SKM-1 (cell line): ENCODE data around the gene SLX4IP.

Source experiments
- DNase-seq: peaks from one replicate; lab custom pipeline; 2025; ENCODE audit not compliant: unreplicated experiment; lab: John Stamatoyannopoulos, UW

The SLX4IP gene

DNA sequence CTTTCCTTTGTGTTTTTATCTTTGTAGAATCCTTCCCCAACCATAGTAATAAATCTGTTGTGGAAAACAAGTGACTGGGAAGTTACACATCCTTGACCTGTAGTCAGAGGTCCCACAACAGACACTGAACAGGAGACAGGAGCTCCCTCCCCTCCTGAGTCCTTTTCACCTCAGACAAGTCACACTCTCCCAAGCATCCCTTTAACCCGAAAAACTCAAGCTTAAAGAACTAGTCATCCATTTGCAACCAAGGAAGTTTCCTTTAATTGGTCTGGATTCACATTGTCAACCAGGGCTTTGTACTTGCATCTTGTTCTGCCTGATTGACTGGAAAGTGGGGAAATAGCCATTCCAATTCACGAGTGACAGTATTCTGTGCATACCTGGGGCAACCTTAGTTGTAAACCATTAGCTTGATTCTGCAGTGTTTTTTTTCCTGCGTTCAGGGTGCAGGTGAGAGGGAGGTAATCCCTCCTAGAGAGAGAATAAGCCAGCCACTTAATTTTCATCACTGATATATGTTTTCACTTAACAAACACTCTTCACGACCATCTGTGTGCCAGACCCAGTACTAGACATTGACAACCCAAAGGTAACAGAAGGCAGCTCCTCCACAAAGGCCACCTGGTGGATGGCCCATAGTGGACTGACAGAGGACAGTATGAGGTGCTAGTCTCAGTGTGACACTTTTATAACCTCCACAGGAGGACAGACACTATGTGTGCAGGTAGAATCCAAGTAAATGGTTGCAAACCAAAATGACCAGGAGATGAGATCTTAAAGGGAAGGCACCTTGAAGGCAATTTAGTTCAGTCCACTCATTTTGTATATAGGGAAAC, 112.4 kb downstream of the SLX4IP start:
- no peak for DNase-seq

DNA sequence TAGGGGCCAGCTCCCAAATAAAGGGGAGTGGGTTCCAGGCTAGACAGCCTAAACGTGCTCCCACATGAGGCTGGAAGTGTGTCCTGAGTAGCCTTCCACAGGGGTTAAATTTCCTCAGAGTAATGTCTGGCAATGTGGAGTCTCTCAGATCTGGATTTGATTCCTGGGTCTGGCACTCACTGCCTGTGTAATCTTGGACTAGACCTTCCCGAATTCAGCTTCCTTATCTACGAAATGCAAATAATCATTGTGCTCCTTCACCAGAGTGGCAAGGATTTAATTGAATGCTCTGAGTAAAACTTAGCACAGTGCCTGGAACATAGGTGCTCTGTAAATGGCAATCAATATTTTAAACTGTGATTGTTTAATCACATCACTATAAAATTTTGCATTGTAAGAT, 114.4 kb downstream of the SLX4IP start:
- DNase-seq = no peak

DNA sequence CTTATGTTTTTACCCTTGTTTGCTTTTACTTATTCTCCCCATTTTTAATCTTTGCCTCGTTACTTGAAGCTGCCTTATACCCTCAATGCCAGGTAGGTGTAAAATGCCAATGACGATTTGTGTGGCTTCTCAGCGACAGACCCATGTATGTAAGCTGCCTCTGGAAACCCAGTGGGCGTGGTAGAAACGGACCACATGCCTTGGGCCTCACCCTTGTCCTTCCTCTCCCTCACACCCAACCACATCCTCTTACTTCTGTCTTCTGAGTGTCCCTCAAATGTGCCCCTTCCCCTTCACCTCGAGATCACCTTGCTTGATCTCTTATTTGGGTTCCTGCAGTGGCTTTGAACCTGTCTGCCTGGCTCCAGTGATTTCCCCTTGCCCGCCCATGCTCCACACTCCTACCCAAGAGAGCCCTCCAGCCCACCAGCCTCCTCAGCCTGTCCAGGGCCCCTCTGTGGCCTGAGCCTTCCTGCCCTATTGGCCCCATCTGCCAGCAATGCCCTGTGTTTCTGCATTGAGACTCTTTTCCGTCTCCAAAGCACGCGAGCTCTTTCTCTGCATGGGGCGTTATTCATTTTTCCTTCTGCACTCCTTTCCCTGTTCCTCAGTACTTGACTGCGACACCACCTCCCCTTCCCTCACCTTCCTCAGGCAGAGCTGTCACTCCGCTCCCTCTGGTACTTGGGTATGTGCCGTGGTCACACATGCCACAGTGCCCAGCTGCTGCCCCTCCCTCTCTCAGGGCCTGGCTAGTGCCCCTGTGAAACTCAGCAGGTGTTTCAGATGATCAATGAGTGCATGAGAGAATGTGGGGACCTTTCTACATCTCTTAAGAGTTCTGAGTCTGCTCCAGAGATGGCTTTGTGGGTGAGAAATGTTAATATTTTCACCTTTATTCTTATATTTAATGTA, 115.4 kb downstream of the SLX4IP start:
- peak; percentile 48 for DNase-seq

DNA sequence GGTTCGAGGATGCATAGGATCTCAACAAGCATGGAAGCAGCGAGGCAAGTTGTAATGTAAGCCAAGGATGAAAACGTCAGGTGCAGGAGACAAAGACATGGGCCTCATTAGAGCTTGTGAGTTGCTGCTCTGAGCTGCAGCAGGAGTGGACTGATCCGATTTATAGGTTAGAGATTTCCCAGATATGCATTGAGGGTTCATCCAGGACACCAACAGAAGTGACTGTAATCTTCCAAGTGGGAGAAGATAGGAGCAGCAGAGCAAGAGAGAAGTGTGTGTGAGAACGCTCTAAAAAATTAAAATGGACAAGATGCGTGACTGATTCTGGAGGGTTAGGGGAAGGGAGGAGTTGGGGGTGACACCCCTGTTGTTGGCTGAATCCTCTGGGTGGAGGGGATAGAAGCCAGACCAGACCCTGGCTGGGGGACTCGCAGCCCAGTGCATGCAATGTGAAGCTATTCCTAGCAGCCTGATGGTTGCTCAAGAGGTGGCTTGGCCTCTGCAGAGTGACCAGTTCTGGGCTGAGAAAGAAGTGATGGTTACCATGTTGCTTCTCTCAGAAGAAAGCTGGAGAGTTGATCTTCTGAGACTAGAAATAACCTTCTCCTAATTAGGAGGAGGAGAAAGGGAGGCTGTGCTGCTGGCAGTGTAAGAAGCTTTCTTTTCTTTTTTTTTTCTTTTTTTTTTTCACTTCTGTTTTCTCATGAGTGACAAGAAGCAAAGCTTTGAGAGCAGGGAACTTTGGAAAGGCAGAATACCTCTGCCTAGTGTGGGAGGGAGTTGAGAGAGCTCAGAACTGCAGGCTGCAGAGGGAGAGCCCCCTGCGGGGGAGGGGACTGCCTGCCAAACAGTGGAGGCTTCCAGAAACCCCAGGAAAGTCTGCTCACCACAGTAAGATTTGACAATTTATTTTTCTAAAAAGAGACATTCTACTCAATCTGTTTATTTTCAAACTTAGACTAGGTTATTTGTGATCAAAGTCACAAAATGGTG, 116.9 kb downstream of the SLX4IP start:
- DNase-seq = no peak

DNA sequence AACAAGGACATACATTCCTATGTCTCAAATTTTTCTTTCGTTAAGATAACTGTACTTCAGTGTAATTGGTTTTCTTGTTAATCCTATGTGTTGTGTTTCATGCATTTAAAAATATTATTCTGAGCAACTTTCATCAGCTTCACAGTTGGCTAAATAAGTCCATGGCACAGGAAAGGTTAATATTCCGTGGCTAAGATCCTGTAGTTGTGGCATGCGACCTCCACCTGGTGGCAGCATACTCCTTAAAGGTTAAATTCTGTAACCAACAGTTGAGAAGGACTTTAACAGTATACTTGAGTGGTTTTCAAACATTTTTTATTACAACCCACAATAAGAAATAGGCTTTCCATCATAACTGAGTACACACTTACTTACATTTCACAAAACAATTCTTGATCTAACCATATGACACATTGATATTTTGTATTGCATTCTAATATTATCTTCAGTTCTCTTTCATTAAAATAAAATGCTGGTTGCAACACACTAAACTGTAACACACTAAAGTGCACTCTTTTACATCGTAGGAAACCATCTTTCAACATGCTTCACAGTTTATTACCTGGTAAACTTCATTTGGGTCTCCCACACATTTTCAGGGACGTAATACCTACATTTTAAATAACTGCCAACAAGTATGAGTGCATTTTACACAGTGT, 118.3 kb downstream of the SLX4IP start:
- no peak for DNase-seq

DNA sequence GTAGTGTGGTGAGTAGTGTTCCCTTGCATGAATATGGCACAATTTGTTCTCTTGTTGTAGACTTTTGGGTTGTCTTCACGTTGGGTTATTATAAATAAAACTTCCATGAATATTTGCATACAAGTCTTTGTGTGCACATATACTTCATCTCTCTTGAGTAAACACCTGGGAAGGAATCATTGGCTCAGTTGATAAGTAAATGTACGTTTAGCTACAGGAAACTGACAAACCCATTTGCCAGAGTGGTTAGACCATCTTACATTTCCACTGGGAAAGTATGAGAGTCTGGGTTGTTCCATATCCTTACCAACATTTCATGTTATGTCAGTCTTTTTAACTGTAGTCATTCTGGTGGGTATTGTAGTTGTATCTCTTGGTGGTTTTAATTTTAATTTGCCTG, 119.2 kb downstream of the SLX4IP start:
- DNase-seq = no peak

DNA sequence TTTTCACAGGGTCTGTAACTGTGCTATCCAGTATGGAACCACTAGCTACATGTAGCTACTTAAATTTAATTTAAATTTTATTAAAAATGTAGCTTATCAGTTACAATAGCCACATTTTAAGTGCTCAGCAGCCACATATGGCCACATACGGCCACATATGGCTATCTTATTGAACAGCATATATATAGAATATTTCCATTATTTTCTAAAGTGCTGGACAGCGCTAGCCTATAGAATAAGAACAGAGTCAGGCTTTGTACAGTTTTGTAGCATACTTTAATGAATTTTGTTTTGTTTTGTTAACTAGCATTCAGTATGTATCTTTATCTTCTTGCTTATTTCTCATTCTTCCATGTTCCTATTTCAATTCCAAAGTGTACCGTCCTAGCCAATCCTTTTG, 120.3 kb downstream of the SLX4IP start:
- no peak for DNase-seq

DNA sequence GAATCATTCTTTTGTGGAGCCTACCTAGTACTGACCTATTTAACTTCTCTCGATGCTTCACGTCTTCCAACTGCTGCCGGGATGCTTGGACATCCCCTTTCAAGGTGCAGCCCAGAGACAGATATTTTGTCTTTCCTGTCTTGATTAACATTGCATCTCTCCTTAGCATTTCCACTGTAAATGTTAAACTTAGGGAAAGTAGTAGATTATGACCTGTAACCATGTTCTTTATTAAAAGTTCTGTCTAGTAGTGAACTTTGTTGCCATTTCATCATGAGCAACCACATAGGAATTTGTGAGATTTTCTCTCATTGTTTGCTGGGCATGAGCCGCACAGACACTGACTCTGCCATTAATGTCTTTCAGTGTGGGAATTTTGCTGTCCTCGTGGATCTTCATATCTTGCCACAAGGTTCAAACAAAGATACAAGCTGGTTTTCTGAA, 120.8 kb downstream of the SLX4IP start:
- no peak for DNase-seq

DNA sequence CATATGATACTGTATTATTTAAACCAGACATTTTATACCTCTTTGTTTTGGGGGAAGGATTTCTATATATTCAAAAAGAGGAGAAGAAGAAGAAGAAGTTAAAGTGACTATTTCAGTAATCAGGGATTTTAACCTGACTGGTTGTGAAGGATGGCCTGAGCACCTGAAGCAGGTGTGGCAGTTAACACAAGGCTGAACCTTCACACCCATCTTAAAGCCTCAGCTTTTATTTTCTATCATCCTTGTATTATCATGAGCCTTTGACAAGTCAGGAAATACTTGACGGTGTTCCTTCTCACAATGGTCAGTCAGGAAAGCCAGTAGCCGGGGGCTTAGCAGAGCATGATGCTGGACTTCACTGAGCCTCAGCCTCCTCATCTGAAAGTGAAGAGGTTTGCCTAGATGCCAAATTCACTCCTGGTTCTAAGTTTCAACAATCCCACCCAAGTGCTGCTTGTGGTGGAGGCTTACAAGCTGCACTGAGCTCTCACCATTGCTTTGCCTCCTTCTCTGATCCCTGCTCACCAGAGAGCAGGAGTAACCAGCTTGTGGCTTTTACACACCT, 121.5 kb downstream of the SLX4IP start:
- no peak for DNase-seq

DNA sequence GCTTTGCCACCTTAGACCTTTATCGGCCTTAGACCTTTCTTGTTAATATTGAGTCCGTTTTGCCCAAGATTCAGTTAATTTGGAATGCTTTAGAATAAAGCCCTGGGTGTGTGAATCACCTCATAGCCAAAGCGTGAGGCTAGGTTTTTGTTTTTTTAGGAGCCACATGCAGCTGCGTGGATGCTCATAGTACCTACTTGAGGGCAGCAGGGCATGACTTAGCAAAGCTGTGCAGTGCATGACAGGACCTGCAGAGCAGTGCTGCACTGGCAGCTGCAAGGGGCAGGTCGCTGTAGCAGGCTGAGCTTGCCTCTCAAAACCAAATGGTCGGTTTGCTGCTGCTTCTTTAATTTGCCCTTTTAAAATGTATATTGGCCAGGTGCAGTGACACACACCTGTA, 122.6 kb downstream of the SLX4IP start:
- DNase-seq = no peak

DNA sequence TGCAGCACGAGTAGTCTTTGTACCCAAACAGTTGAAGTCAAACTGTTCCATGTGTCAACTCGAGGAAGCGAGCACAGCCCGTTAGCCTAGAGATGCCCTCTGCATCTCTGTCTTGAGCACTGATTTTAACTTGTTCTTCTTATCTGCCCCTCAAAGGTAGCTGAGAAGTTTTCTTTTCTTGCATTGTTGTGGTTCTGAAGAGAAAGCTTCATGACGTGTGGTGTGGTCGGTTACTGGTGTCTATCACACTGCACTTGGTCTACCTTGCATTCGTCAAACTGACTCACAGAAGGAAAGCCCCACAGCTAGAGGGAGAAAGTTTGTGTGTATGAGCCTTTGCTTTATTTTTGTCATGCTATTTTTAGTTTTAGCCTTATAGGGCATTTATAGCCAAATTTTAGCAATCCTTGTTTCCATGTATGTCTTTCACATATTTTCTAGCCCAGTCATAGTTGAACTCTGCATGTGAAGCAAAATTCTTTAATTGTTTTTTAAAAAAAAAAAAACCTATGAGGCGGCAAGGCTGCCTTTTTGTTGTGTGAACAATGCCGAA, 123.6 kb downstream of the SLX4IP start:
- no peak for DNase-seq

DNA sequence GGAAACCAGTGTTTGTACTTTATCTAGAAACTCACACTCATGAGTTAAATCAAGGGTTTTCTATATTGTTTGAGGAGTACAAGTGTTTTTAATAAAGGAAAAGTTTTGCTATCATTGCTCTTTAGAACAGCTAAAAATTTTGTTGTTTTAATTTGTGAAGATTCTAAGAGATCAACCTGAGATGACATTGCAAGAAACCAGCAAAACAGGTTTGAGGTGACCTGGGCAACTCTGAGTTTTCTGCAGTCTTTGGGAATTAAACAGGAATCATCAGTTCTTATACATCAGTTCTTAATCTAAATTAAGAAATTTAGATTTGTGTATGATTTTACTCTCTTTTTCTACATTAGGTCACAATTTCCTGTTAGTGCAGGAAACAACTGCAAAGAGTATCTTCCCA, 124.2 kb downstream of the SLX4IP start:
- DNase-seq = no peak

DNA sequence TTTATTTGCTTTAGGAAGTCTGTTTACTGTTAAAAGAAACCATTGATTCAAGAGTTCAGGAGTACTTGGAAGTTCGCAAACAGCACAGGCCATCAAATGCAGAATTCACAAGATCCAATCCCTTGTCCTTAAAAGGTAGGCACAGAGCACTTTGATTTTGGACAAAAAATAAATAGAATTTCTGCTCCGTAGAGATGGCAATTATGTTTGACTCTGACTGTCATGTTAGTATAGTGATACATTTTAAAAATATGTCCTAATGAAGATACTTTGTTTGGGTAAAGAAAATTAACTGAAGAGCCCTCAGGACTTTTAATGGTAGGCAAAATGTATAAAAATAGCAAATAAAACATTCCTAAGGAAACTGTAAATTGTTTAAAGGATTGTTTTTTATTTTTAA, 125.6 kb downstream of the SLX4IP start:
- DNase-seq = no peak

DNA sequence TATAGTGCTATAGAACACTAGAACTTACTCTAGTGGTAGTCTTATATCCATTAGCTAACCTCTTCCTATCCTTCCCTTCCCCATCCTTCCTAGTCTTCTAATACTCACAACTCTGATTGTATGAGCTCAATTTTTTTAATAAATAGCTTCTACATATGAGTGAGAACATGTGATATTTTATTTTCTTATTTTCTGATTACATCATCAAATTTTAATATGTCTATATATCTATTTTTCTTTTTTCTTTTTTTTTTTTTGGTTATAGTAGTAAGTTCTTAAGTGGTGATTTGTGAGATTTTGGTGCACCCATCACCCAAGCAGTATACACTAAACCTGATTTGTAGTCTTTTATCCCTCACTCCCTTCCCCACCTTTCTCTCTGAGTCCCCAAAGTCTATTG, 126.2 kb downstream of the SLX4IP start:
- DNase-seq = no peak

DNA sequence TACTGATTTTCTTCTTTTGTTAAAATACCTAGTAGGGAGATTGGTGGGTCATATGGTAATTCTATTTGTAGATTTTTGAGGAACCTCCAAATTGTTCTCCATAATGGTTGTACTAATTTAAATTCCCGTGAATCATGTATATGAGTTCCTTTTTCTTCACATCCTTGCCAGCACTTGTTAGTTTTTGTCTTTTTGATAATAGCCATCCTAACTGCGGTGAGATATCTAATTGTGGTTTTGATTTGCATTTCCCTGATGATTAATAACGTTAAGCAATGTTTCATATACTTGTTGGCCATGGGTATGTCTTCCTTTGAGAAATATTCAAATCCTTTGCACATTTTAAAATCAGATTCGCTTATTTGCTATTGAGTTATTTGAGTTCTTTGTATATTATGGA, 127.8 kb downstream of the SLX4IP start:
- no peak for DNase-seq

DNA sequence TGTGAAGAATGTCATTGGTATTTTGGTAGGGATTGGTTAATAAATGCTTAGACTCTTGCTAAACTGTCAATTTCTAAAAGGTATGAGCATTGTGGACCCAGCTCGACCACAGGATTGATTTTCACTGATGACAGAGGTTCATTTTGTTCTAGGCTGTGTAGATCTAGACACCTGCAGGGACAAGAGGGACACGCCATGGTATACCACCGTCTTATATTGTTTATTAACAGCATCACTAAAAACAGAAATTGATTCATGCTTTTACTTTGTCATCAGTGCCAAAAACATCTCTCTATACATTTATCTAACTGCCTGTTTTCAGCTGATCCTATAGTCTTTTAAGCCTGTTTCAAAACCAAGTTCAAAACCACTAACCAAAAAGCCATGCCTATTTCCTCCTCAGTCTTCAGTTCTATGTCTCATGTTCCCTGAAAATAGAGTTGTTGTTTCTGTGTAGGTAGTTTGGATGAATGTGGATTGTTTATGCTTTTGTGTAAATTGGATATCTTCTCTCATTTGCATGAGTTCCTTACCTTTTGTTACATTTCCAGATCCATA, 128.9 kb downstream of the SLX4IP start:
- no peak for DNase-seq

DNA sequence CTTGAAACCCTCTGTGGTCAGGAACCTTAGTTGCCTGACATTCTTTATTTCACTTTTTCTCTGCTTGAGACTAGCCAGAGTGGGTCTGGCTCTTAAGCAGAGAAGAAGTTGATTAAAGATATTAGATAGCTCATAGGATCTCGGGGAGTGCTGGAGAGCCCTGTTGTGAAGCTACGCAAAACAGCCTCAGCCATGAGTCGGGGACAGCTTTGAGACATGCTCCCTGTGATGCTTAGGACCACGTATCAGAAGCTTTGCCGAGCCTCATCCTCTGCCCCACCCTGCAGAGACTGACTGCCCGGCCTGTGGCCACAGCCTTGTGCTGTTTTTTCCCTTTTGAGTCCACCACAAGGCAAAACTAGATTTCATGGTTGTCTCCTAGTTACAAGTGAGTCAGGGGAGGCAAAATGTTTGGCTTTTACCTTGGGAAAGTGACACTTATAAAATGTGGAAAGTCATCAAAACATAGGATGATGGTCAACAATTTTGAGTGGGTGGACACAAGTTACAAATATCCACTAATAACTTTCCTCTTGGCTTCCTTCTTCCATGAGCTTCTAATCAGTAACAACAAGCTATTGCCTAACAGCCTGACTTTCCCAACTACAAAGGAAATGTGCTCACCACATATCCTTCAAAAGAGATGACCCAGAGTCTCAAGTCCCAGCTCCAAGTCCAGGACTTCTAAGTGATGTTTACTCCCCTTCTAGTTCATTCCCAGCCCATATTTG, 130.3 kb downstream of the SLX4IP start:
- no peak for DNase-seq
